A673 (cell line): Measurements from ENCODE around the gene GBP2. TPM values are rescaled to one million over a fixed set of nuclear protein-coding genes. Genes with fewer than 3 reads are reported as not detected.
"Not testable (repeated sequence)": the region's sequence is repeated elsewhere in the genome, so short reads cannot be mapped to it uniquely, and the experiment has no call there.

Experiments used
- BruUV-seq: library from RNA; stranded (reverse); fragments of 400-500 nt; replicated peaks from 2 replicates; lab custom pipeline; 2021; lab: Mats Ljungman, UMichigan
- CTCF ChIA-PET: fragments of 300-600 bp; sonication (Branson Sonifier 250); formaldehyde crosslinking; loops from one replicate; lab custom pipeline; 2022; ENCODE audit warnings: antibody characterized with exemption; lab: Charles Lee
- POLR2A ChIA-PET: fragments of 300-600 bp; sonication (Branson Sonifier 250); formaldehyde crosslinking; loops from one replicate; lab custom pipeline; 2022; ENCODE audit warnings: antibody characterized with exemption; ENCODE audit not compliant: low non-redundant PET; lab: Charles Lee
- DNase-seq: peaks from one replicate; pipeline ENCODE4 v3.0.0-alpha.2; 2015; ENCODE audit warnings: low spot score
- H3K27ac ChIP-seq: fragments of 200-600 bp; sonication (generic); 2 replicates; pipeline ENCODE4 v1.5.1; 2016; ENCODE audit warnings: mixed run types, low read depth, mild to moderate bottlenecking, mixed read lengths, antibody characterized with exemption, low read length; ENCODE audit not compliant: poor library complexity, severe bottlenecking
- H3K27me3 ChIP-seq: fragments of 200-600 bp; sonication (generic); replicated peaks from 2 replicates; pipeline ENCODE4 v1.6.1; 2017; ENCODE audit warnings: mixed run types, low read depth, mild to moderate bottlenecking, mixed read lengths, antibody characterized with exemption, low read length; ENCODE audit not compliant: insufficient read depth, poor library complexity
- H3K36me3 ChIP-seq: fragments of 200-600 bp; sonication (generic); 2 replicates; pipeline ENCODE4 v1.6.1; 2016; ENCODE audit warnings: mixed run types, mild to moderate bottlenecking, mixed read lengths, antibody characterized with exemption, low read length; ENCODE audit not compliant: insufficient read depth, poor library complexity, severe bottlenecking
- H3K4me1 ChIP-seq: fragments of 200-600 bp; sonication (generic); 2 replicates; pipeline ENCODE4 v1.6.1; 2017; ENCODE audit warnings: mixed run types, mild to moderate bottlenecking, mixed read lengths, antibody characterized with exemption, low read length; ENCODE audit not compliant: insufficient read depth, poor library complexity, severe bottlenecking
- H3K4me3 ChIP-seq: fragments of 200-600 bp; sonication (generic); 2 replicates; pipeline ENCODE4 v1.5.1; 2016; ENCODE audit warnings: low read depth, mixed run types, mild to moderate bottlenecking, mixed read lengths, low read length; ENCODE audit not compliant: poor library complexity, severe bottlenecking
- H3K9me3 ChIP-seq: fragments of 200-600 bp; sonication (generic); 2 replicates; pipeline ENCODE4 v1.6.1; 2016; ENCODE audit warnings: mixed run types, low read depth, mild to moderate bottlenecking, mixed read lengths, antibody characterized with exemption, low read length; ENCODE audit not compliant: poor library complexity, severe bottlenecking
- CTCF ChIP-seq: fragments of 300-800, 200-600 bp; sonication (generic); conservative IDR thresholded peaks from 2 replicates; pipeline ENCODE4 v1.5.1; 2017; ENCODE audit warnings: low read depth, mild to moderate bottlenecking, antibody characterized with exemption, low read length, moderate library complexity, mixed read lengths
- EZH2 ChIP-seq: fragments of 200-600 bp; sonication (generic); IDR thresholded peaks from 2 replicates; pipeline ENCODE4 v1.6.1; 2017; ENCODE audit warnings: borderline replicate concordance, low read depth, mild to moderate bottlenecking, mixed read lengths, antibody characterized with exemption, low read length; ENCODE audit not compliant: poor library complexity, severe bottlenecking
- intact Hi-C: fragments of 100-400 bp; cut with micrococcal nuclease; formaldehyde crosslinking; loops from one replicate; pipeline ENCODE4 v1.10.0; 2022; ENCODE audit not compliant: unreplicated experiment
- total RNA-seq: library from RNA; stranded (reverse); gene quantifications from 2 replicates; pipeline ENCODE4 v1.2.3, GENCODE V29; 2021

GBP2 gene
- total RNA-seq, 1 experiment from 2014 or later: 4.5 TPM

DNA sequence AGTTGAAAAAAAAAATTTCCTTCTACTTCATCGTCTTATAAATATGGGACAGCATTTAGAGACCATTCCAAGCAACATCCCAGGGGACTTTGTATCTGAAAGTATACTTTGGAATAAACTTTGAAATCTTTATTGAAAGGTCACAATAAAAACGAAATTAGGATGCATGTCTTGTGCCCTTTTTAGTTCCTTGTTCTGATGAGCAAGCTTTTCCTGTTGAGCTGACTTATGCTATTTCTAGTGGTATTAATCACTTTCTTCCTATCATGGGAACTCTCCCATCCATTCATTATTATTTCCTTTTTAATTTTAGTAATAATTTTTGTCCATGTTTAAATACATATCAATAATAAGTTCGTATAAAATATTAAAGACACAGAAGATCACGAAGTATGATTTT, 4.0 kb upstream of the GBP2 start:
- no TSS peak for BruUV-seq
- CTCF ChIA-PET: no interaction called here
- intact Hi-C loops: no loop called here
- Histone ChIP-seq H3K9me3 (no peaks in the 10 kb centered on the region), H3K27me3 (no peaks in the 10 kb centered on the region), H3K27ac (no peak overlapping the region), H3K36me3 (no peaks in the 10 kb centered on the region), H3K4me3 (no peak overlapping the region), H3K4me1 (peaks cover 3% of the 10 kb centered on the region)
- TF ChIP-seq EZH2: no peak
- TF ChIP-seq CTCF: no peak
- POLR2A ChIA-PET: no interaction called here
- no peak for DNase-seq

GRCh38 chr1:89128003-89128458, 2.1 kb upstream of the GBP2 start:
- H3K27ac ChIP-seq, BruUV-seq, POLR2A ChIA-PET, H3K4me3 ChIP-seq, H3K9me3 ChIP-seq, intact Hi-C loops, H3K4me1 ChIP-seq, H3K36me3 ChIP-seq, H3K27me3 ChIP-seq, DNase-seq, CTCF ChIA-PET: not testable (repeated sequence)

DNA sequence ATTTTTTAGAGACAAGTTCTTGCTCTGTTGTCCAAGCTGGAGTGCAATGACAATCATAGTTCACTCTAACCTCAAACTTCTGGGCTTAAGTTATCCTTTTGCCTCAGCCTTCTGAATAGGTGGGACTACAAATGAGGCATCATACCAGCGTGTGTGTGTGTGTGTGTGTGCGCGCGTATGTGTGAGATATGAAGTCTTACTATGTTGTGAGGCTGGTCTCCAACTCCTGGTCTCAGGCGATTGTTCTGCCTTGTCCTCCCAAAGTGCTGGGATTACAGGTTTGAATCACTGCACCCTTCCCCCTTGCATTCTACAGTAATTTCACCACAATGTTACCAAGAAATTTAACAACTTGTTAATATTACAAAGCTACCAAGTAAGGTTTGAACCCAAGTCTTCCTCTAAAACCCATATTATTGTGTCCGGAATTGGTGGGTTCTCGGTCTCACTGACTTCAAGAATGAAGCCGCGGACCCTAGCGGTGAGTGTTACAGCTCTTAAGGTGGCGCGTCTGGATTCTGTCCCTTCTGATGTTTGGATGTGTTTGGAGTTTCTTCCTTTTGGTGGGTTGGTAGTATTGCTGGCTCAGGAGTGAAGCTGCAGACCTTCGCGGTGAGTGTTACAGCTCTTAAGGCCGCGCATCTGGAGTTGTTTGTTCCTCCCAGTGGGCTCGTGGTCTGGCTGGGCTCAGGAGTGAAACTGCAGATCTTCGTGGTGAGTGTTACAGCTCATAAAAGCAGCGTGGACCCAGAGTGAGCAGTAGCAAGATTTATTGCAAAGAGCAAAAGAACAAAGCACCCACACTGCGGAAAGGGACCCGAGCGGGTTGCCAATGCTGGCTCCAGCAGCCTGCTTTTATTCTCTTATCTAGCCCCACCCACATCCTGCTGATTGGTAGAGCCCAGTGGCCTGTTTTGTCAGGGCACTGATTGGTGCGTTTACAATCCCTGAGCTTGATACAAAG, 970 bp upstream of the GBP2 start:
- BruUV-seq, CTCF ChIA-PET, H3K36me3 ChIP-seq, H3K27ac ChIP-seq, H3K4me1 ChIP-seq, DNase-seq, H3K27me3 ChIP-seq, intact Hi-C loops, POLR2A ChIA-PET, H3K9me3 ChIP-seq, H3K4me3 ChIP-seq: not testable (repeated sequence)

- BruUV-seq: no TSS peak
These were observed 538 bp downstream of the GBP2 start for GRCh38 chr1:89125240-89125912.

More at GRCh38 chr1:89125240-89125912, 538 bp downstream of the GBP2 start:
- H3K27me3 ChIP-seq: no peaks in the 10 kb centered on the region
- H3K4me3 ChIP-seq: no peak overlapping the region
- no peak overlapping the region for H3K27ac ChIP-seq
- POLR2A ChIA-PET: no interaction called here
- no peak for DNase-seq
- peaks cover 3% of the 10 kb centered on the region for H3K4me1 ChIP-seq
- H3K36me3 ChIP-seq: no peaks in the 10 kb centered on the region
- TF ChIP-seq CTCF (no peak), EZH2 (no peak)
- CTCF ChIA-PET: no interaction called here
- intact Hi-C loops: no loop called here
- no peaks in the 10 kb centered on the region for H3K9me3 ChIP-seq
